HG03159 (cell line): ENCODE results near the gene SDK1.
"Not testable (repeated sequence)": the region's sequence is repeated elsewhere in the genome, so short reads cannot be mapped to it uniquely, and the experiment has no call there.

Experiments
- ATAC-seq: cut with Tn5 transposase; IDR thresholded peaks from one replicate; pipeline ENCODE4 v1.9.1; 2021; ENCODE audit warnings: mild to moderate bottlenecking, moderate library complexity; ENCODE audit not compliant: unreplicated experiment

Gene SDK1

GRCh38 chr7:4308205-4308590 is 1007.1 kb downstream of the SDK1 start:
- no peak for ATAC-seq

GRCh38 chr7:4313911-4314310 is 1012.9 kb downstream of the SDK1 start:
- ATAC-seq: not testable (repeated sequence)

GRCh38 chr7:4314316-4314715 is 1013.3 kb downstream of the SDK1 start:
- not testable (repeated sequence) for ATAC-seq
